ENCODE measurements around the gene ETS2. TPM values are rescaled to one million over a fixed set of nuclear protein-coding genes. Genes with fewer than 3 reads are reported as not detected.

The ETS2 gene
- 86.7 to 116 TPM (median 97.1 TPM) in 5 replicates for total RNA-seq (2022; extraction: Qiagen RNA extraction)

GRCh38 chr21:38805328-38806152 lies at the start of gene ETS2:
Gene ETS2, plus strand, starts transcription at chr21:38805929. Its CDS starts 4,106 bp downstream, at chr21:38810035.

